Stimulated activated CD8-positive, alpha-beta memory T cell treated with anti-CD3 and anti-CD28 coated beads, Interleukin-2, amount 100 ng/mL, for 1 hour (primary cell): ENCODE measurements around the gene IER3.

Experiments used
- DNase-seq, 2 donors: peaks; one replicate each; pipeline ENCODE4 v3.0.0-alpha.2; 2020; ENCODE audit warnings: low read depth in 2 of 2

The IER3 gene

DNA sequence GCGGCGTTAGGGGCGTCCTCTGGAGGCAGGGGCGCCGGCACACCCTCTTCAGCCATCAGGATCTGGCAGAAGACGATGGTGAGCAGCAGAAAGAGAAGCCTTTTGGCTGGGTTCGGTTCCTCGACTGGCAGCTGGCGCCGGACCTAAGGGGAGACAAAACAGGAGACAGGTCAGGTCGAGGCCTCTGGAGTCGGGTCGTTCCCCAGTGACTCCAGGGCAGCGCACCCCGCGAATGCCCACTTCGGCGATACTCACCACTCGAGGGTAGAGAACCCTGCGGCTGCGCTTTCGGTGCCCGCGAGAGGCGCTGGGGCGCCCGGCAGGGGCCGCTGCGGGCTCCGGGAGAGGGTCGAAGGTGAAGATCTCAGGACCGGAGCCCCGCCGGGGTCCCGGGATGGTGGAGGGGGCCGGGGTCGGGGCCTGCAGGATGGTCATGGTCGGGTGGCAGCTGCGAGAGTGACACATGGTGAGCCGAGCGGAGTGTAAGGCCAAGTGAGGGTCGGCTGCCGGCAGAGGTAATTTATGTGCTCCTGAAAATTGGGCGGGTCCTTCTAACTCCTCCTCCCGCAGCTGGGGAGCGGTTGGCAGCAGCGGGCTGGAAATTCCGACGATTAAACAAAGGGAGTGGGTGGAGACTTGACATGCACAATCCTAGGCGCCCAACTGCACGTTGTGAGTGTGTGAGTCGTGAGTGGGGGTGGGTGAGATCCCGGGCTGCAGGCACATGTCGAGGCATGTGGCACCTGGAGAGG lies at the start of gene IER3:
Gene IER3 (minus strand): TSS at position 494 of the 752 bp plus-strand sequence. CDS start 29 bp downstream, at position 465.
- DNase-seq, result peak; percentile 52 to 62

DNA sequence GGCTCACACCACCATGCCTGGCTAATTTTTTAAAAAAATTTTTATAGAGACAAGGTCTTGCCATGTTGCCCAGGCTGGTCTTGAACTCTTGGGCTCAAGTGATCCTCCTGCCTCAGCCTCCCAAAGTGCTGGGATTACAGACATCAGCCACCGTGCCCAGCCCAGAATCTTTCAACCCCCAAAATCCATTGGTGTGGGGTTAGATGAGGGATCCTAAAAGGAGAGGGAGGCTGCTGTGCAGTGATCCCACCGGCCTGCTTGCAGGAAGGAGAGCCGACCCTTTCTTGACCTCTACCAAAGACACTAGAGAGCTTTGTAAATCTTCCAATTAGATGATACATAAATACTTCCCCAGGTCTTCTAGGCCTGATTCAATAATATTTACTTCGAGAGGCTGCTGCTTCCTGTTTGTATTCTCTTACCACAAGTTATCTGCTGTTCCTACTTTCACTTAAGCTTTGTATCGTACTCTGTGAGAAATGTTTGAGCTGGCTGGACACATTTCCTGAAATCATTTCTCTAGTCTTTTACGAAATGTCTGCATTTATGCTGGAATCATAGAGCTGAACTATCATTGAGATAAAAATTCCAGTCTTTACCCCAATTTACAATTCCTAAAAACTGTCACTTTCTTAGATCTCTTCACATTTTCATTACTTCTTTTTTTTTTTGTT lies 49.3 kb upstream of the IER3 start:
- DNase-seq, result no peak

- DNase-seq, result no peak
Observed at GRCh38 chr6:30792786-30793185, 48.4 kb upstream of the IER3 start.

DNA sequence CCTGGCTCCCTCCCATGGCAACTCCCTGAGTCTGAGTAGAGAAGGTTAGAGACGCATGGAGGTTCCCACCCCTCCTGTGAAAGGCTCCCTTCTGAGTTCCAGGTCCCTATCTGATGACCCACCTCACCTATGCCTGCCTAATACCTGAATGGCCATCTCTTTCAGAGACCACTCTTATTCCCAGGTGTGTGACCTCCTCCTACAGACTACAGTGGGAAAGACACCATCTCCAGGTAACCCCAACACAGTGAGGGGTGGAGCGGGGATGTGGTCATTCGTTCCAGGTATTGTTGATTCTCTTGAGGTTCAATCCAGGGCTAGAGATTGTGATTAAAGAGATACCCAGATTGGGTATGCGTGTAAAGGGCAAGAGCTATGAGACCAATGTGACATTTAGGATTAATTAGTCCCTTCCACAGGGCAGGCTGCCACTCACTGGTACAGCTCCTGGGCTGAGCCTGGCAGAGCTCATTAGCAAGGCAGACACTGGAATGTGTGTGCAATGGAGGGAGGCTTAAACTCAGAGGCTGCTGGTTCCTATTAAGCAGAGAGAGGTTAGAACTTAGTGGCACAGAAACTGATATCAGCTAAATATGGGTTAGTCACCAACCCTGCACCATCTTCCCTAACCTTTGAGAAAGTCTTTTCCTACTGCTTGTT lies 46.5 kb upstream of the IER3 start:
- no peak for DNase-seq

DNA sequence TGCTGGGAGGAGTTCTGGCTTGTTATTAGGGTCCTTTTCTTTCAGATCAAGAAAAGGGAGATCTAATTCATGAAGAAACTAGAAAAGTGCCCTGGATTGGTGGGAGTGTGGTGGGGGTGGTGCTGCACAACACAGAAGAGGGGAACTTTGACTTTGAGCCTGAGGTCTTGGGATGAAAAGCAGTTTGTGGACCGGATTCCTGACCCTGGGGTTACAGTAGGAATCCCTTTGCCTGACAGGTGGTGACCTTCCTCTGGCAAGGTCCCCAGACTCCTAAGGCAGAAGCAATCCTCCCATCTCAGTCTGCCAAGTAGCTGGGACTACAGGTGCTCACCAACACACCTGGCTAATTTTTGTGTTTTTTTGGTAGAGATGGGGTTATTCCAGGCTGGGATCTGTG lies 45.3 kb upstream of the IER3 start:
- no peak for DNase-seq

- DNase-seq, result no peak
Observed at GRCh38 chr6:30787954-30788353, 43.6 kb upstream of the IER3 start.

GRCh38 chr6:30782425-30783014 lies 38.2 kb upstream of the IER3 start:
- no peak for DNase-seq

- DNase-seq, result peak in 1 of 2 donors; percentile 8
Observed at GRCh38 chr6:30781743-30782424, 37.5 kb upstream of the IER3 start.

- no peak for DNase-seq
Observed at GRCh38 chr6:30781395-30781742, 37.0 kb upstream of the IER3 start.

- no peak for DNase-seq
Observed at GRCh38 chr6:30780642-30780920, 36.2 kb upstream of the IER3 start.

- no peak for DNase-seq
Observed at GRCh38 chr6:30779850-30780641, 35.7 kb upstream of the IER3 start.

DNA sequence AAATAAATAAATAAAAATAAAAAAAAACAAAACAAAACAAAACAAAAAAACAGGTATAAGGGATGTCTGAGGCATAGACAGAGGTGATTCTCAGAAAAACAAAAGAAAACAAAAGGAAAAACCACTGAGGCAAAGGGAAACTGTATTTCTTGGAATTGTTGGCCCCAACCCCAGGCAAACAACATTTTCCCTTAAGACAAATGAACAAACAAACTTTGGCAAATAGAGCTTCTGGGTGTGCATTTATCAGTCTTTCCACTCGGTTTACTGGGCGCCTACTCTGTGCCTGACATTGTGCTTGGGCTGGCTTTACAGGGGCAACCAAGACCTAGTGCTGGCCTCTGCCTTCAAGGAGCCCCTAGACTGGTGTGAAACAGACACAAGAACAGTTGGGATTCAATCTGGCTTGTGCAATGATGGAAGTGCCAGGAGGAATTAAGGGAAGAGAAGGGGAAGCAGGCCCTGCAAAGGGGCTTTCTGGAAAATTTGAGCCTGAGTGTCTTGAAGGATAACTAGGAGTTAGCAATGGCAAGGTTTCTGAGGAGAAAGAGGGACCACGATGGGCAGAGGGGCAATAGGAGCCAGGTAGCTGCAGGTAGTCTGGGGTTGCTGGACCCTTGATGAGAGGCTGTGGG lies 33.8 kb upstream of the IER3 start:
- no peak for DNase-seq

- no peak for DNase-seq
Observed at GRCh38 chr6:30777155-30777485, 32.8 kb upstream of the IER3 start.

- DNase-seq, result no peak
Observed at GRCh38 chr6:30776390-30777154, 32.2 kb upstream of the IER3 start.

- DNase-seq, result no peak
Observed at GRCh38 chr6:30775104-30775503, 30.8 kb upstream of the IER3 start.

DNA sequence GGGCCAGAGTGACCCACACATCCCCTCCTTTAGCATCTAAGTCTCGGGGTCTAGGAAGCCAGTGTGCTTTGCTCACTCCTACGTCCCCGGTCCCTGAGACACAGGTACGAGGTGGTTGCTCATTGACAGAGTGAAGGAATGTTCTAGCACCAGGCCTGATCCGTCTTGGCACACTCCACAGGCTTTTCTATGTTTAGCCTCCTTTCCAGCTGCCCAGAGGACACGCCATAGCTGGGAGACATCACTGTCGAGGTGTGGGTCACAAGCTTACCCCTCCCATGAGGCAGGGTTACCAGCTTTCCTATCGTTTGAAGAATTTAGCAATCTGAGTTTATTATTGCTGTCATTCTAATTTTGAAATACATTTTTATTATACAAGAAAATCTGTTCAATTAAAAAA lies 30.4 kb upstream of the IER3 start:
- no peak for DNase-seq

DNA sequence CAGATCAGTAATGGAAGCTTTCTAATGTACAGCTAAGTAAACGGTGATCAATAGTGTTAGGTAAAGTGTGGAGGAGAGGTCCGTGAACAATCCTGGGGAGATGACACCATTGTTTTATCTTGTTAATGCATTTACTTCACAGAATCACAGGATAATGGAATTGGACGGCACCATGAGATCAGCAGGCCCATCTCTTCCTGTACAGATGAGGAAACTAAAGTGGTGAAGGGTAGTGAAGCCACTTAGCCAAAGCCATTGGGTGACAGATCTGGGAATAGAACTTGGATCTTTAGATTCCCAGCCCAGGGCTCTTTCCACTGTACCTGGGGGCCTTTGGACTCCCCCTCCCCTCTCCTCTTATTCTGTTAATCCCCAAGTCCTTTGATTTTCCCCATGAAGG lies 26.2 kb upstream of the IER3 start:
- DNase-seq, result no peak

DNA sequence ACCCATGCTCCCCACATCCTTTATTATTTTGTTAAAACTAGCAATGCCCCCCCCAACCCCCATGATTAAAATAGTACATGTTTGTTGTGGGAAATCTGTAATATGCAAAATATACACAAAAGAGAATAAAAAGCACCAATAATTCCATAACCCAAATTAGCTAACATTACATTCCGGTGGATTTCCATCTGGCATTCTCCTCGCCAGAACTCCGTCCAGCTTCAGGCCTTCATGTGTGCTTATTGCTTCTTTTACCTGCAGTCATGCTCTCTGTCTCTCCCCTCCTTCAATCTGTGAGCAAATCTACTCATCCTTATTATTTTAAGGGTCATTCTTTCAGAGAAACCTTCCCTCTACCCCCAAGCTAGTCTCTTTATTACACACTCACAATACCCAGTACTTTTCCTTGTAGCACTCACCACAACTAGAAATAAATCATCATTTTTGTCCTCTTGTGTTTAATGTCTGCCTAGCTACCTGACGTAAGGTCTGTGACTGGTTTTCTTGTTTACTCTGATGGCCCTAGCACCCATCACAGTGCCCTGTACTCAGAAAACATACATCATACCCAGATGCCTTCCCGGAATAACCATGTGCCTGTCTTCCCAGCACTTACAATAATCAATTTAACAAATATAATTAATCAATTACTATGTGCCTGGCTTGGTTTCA lies 25.6 kb upstream of the IER3 start:
- no peak for DNase-seq

- DNase-seq, result peak; percentile 25 to 54
Observed at GRCh38 chr6:30769088-30769852, 24.9 kb upstream of the IER3 start.
